ENCODE data around the gene WBP1. TPM values are rescaled to one million over a fixed set of nuclear protein-coding genes. Genes with fewer than 3 reads are reported as not detected.

The WBP1 gene
- 43.3 and 49.4 TPM in 2 replicates for total RNA-seq (2013; cell fraction: nucleolus; rRNA removed)
- total RNA-seq (2014; rRNA removed) (46.3 and 53.3 TPM in 2 replicates), total RNA-seq (2014; rRNA removed; fragmentation: Illumina TruSeq; extraction: Trizol) (23.6 and 25.5 TPM in 2 replicates), total RNA-seq (2021) (42.5 and 46.6 TPM in 2 replicates), polyA plus RNA-seq (2011; rRNA removed) (27.2 and 43.0 TPM in 2 replicates), polyA plus RNA-seq (2014; fragmentation: Illumina TruSeq; extraction: Trizol) (20.4 and 47.7 TPM in 2 replicates), polyA plus RNA-seq (2014; fragmentation: Nextera tagmentation; extraction: Ambion mirVana) (10 to 100 TPM in 1 of 2 experiments, 1 to 10 TPM in 1; 4.2 to 11.5 TPM), polyA plus RNA-seq (2014; rRNA removed) (76.8 and 78.0 TPM in 2 replicates), polyA plus RNA-seq (2016; fragmentation: Nextera tagmentation; extraction: Ambion mirVana) (10 to 100 TPM; 38.5 to 44.6 TPM), polyA minus RNA-seq (2011; rRNA and poly(A)+ RNA removed) (19.5 and 28.5 TPM in 2 replicates), Bru-seq, nascent RNA (percentile 89 among the genes with signal in this experiment), BruChase-seq, experiment 1, labeled RNA remaining after a 6-hour chase (percentile 94 among the genes with signal in this experiment), BruChase-seq, experiment 2, labeled RNA remaining after a 2-hour chase (percentile 85 among the genes with signal in this experiment)
- polyA plus RNA-seq (2011; ENCODE audit: low read depth): 29.8 TPM
- polyA plus RNA-seq (2011; cell fraction: cytosol; rRNA removed): 77.7 and 89.4 TPM in 2 replicates
- polyA plus RNA-seq (2011; cell fraction: nucleus; rRNA removed): 332 and 388 TPM in 2 replicates
- polyA plus RNA-seq (2012): 65.8 and 66.5 TPM in 2 replicates
- polyA minus RNA-seq (2011; cell fraction: cytosol; rRNA and poly(A)+ RNA removed): 5.3 and 7.4 TPM in 2 replicates
- 33.2 and 55.6 TPM in 2 replicates for polyA minus RNA-seq (2011; cell fraction: nucleus; rRNA and poly(A)+ RNA removed)
- long read RNA-seq, experiment 1, transcript WBP1-201 (4 exons, 1,294 nt): major isoform, 6 of 7 reads
- long read RNA-seq, experiment 1, partial matches to known transcripts: 0 of 7 reads
- long read RNA-seq, experiment 1, other reads (novel, unspliced or antisense): 0 of 7 reads
- long read RNA-seq, experiment 2, partial matches to known transcripts: 0 of 1 reads
- long read RNA-seq, experiment 2, other reads (novel, unspliced or antisense): 1 of 1 reads

GRCh38 chr2:74458132-74458937 is at the start of gene WBP1:
Gene WBP1, plus strand, starts transcription at chr2:74458438. Its CDS starts 165 bp downstream, at chr2:74458603.
- peak; percentile 90 for ATAC-seq
- TF ChIP-seq ZNF622 (IDR thresholded peaks at IDR 0.05) (no peak), EGR1 (IDR thresholded peaks at IDR 0.05; ENCODE audit: borderline replicate concordance in 1 of 2, low read depth in 2 of 2, low read length in 2 of 2) (no peak; a peak in 1 of 3 replicates), USF1 (IDR thresholded peaks at IDR 0.05; ENCODE audit: borderline replicate concordance, extremely low read length, insufficient read depth, low read depth, low read length) (no peak), CHD4 (IDR thresholded peaks at IDR 0.05) (no peak), SMARCA5 (IDR thresholded peaks at IDR 0.05) (no peak), CHD2 (IDR thresholded peaks at IDR 0.05; ENCODE audit: borderline replicate concordance, low read depth, low read length) (peak; percentile 96), CBX5 (IDR thresholded peaks at IDR 0.05; ENCODE audit: low read depth) (no peak), CHD1 (IDR thresholded peaks at IDR 0.05; ENCODE audit: low read depth, low read length) (no peak), RAD21 (IDR thresholded peaks at IDR 0.05; ENCODE audit: insufficient read depth, low read depth, low read length) (no peak), BCL3 (IDR thresholded peaks at IDR 0.05; ENCODE audit: borderline replicate concordance, insufficient read depth, low read depth, low read length, poor library complexity, severe bottlenecking) (peak; percentile 11), FOXK2 (IDR thresholded peaks at IDR 0.05) (peak; percentile 75), TCF7 (IDR thresholded peaks at IDR 0.05; ENCODE audit: borderline replicate concordance) (no peak), RUNX3 (IDR thresholded peaks at IDR 0.05; ENCODE audit: low read length) (no peak; the same call in 1 of the 2 replicates), RB1 (IDR thresholded peaks at IDR 0.05; ENCODE audit: borderline replicate concordance) (0 out of 2 replicates have a peak, but pooled peaks have one; percentile 27), YY1 (IDR thresholded peaks at IDR 0.05; ENCODE audit: low read depth, low read length) (peak; percentile 90), ATF7 (IDR thresholded peaks at IDR 0.05; ENCODE audit: low read depth) (peak; percentile 23; the same call in 1 of the 2 replicates), TCF12 (IDR thresholded peaks at IDR 0.05; ENCODE audit: low read depth, low read length) (no peak)

More at GRCh38 chr2:74458132-74458937, at the start of gene WBP1:
- TSS peak; percentile 70 for BruUV-seq (replicated peaks)
- ChIA-PET POLR2A (interaction anchor here (0.6 to 5.8 kb wide), 18 partner anchors 9 to 342 kb away, joined by 3 to 44 read pairs (median 4); partner anchors contain the start of genes C2orf81, CCDC142, HTRA2 and MOB1A), CTCF (interaction anchor here (1.2 to 6.7 kb wide), 7 partner anchors 9 to 129 kb away, joined by 3 to 54 read pairs (median 10); partner anchors contain the start of genes AUP1, CCDC142, HTRA2 and TTC31), RAD21 (ENCODE audit: unreplicated experiment) (interaction anchor here (0.8 to 3.5 kb wide), 22 partner anchors 8 to 428 kb away, joined by 3 to 21 read pairs (median 4); partner anchors contain the start of genes AUP1, C2orf81, CCDC142 and HTRA2), SMC1A (ENCODE audit: uncharacterized antibody, unreplicated experiment) (interaction anchor here (1.0 to 5.5 kb wide), 11 partner anchors 9 to 129 kb away, joined by 3 to 24 read pairs (median 7); partner anchors contain the start of genes C2orf81, CCDC142, TTC31 and WDR54)
- Histone ChIP-seq H3K27me3 (replicated peaks in 1 of 2; ENCODE audit: control insufficient read depth in 2 of 2, insufficient read depth in 2 of 2, low read length in 1 of 2) (no peaks in the 10 kb centered on the region), H4K20me1 (ENCODE audit: control insufficient read depth, insufficient read depth) (no peaks in the 10 kb centered on the region), H3K9me3 (replicated peaks; ENCODE audit: control insufficient read depth, insufficient read depth, low read length) (no peaks in the 10 kb centered on the region), H3K36me3 (ENCODE audit: control insufficient read depth in 2 of 2, insufficient read depth in 2 of 2, low read length in 1 of 2) (peaks cover 2 to 4% of the 10 kb centered on the region in 2 experiments; a peak in 3 of 4 replicates), H3K9ac (ENCODE audit: control insufficient read depth, insufficient read depth, low read length) (peak within 1 kb of the TSS; percentile 93), H3K27ac (ENCODE audit: control insufficient read depth, insufficient read depth) (peak within 1 kb of the TSS; percentile 96), H3K4me1 (ENCODE audit: control insufficient read depth, insufficient read depth, low read length) (peaks cover 19% of the 10 kb centered on the region), H3K4me2 (ENCODE audit: control insufficient read depth, insufficient read depth) (peak within 1 kb of the TSS; percentile 91), H3K4me3 (peak within 1 kb of the TSS; percentile 99), H2AFZ (ENCODE audit: control insufficient read depth, low read depth, low read length) (peak within 1 kb of the TSS; percentile 81), H3K79me2 (ENCODE audit: control insufficient read depth, insufficient read depth, low read length) (peaks cover 21% of the 10 kb centered on the region)
- intact Hi-C loops (cut with micrococcal nuclease; ENCODE audit: unreplicated experiment) (loop anchor here (1.0 kb wide), 2 partner anchors 24 to 71 kb away; partner anchors contain the start of genes AUP1, CCDC142 and HTRA2), in situ Hi-C loops (cut with MboI) (no loop called here)
- peak; percentile 99 for FAIRE-seq
- 2% methylated on average over 29 of the region's 38 CpGs for WGBS (ENCODE audit: insufficient coverage, insufficient replicate concordance, low lambda C conversion rate, missing lambda C conversion rate)
- DNase-seq (ENCODE audit: low read depth, low spot score): peak; percentile 100
